IMR-90 (cell line): Measurements from ENCODE around the gene RHOBTB3. TPM values are rescaled to one million over a fixed set of nuclear protein-coding genes. Genes with fewer than 3 reads are reported as not detected.

Experiments used
- ATAC-seq: fragments of 200-7000 bp; cut with Tn5 transposase; 2 replicates; pipeline ENCODE4 v1.9.1; 2020; ENCODE audit warnings: low read depth, mild to moderate bottlenecking, moderate library complexity
- BruUV-seq: library from RNA; stranded (reverse); fragments of 400-500 nt; replicated peaks from 2 replicates; lab custom pipeline; 2021; lab: Mats Ljungman, UMichigan
- CTCF ChIA-PET: fragments of 300-600 bp; formaldehyde crosslinking; extraction: SDS; loops from one replicate; lab custom pipeline; 2021; ENCODE audit warnings: antibody characterized with exemption; lab: Yijun Ruan, JAX
- POLR2A ChIA-PET: fragments of 300-600 bp; sonication (Branson Sonifier 250); formaldehyde crosslinking; loops from one replicate; lab custom pipeline; 2022; ENCODE audit warnings: antibody characterized with exemption; ENCODE audit not compliant: unreplicated experiment; lab: Charles Lee
- DNase-seq: peaks from one replicate; pipeline ENCODE4 v3.0.0; 2013
- H2AFZ ChIP-seq: replicated peaks from 2 replicates; pipeline ENCODE3; 2013; ENCODE audit warnings: low read length, mild to moderate bottlenecking; ENCODE audit not compliant: poor library complexity
- H2AK5ac ChIP-seq: 2 replicates; pipeline ENCODE4 v1.6.1; 2013; ENCODE audit warnings: low read depth, low read length, inconsistent platforms
- H2AK9ac ChIP-seq: replicated peaks from 2 replicates; pipeline ENCODE3; 2013; ENCODE audit warnings: mild to moderate bottlenecking, low read depth, low read length, moderate library complexity; ENCODE audit not compliant: poor library complexity
- H2BK120ac ChIP-seq: 2 replicates; pipeline ENCODE4 v1.6.1; 2013; ENCODE audit warnings: low read depth, low read length, inconsistent platforms
- H2BK15ac ChIP-seq: 3 replicates; pipeline ENCODE4 v1.6.1; 2013; ENCODE audit warnings: low read depth, low read length, inconsistent platforms
- H2BK20ac ChIP-seq: 2 replicates; pipeline ENCODE4 v1.6.1; 2013; ENCODE audit warnings: low read depth, mild to moderate bottlenecking, inconsistent platforms, low read length, moderate library complexity
- H2BK5ac ChIP-seq: 2 replicates; pipeline ENCODE4 v1.6.1; 2013; ENCODE audit warnings: mild to moderate bottlenecking, low read depth, low read length, inconsistent platforms; ENCODE audit not compliant: poor library complexity, severe bottlenecking
- H3K14ac ChIP-seq: replicated peaks from 2 replicates; pipeline ENCODE4 v1.6.1; 2013; ENCODE audit warnings: low read depth, low read length, inconsistent platforms
- H3K18ac ChIP-seq: 2 replicates; pipeline ENCODE4 v1.6.1; 2013; ENCODE audit warnings: low read depth, low read length, control low read depth
- H3K23ac ChIP-seq: 2 replicates; pipeline ENCODE4 v1.6.1; 2013; ENCODE audit warnings: low read depth, low read length, inconsistent platforms
- H3K27ac ChIP-seq: 2 replicates; pipeline ENCODE4 v1.5.1; 2013; ENCODE audit warnings: mild to moderate bottlenecking, control low read depth, low read length; ENCODE audit not compliant: insufficient read depth
- H3K27me3 ChIP-seq: 2 replicates; pipeline ENCODE4 v1.6.1; 2013; ENCODE audit warnings: low read length; ENCODE audit not compliant: control insufficient read depth, insufficient read depth
- H3K36me3 ChIP-seq: 2 replicates; pipeline ENCODE4 v1.6.1; 2013; ENCODE audit warnings: low read length, mixed read lengths; ENCODE audit not compliant: control insufficient read depth, insufficient read depth
- H3K4ac ChIP-seq: 2 replicates; pipeline ENCODE4 v1.6.1; 2013; ENCODE audit warnings: low read depth, low read length, inconsistent platforms
- H3K4me1 ChIP-seq: 2 replicates; pipeline ENCODE4 v1.6.1; 2013; ENCODE audit warnings: low read length, mixed read lengths; ENCODE audit not compliant: control insufficient read depth, insufficient read depth
- H3K4me2 ChIP-seq: 2 replicates; pipeline ENCODE4 v1.6.1; 2013; ENCODE audit warnings: low read depth, mild to moderate bottlenecking, control low read depth, low read length, moderate library complexity
- H3K4me3 ChIP-seq: 2 replicates; pipeline ENCODE4 v1.5.1; 2013; ENCODE audit warnings: low read depth, mild to moderate bottlenecking, control low read depth, low read length, moderate library complexity; ENCODE audit not compliant: insufficient read depth
- H3K56ac ChIP-seq: 2 replicates; pipeline ENCODE4 v1.6.1; 2013; ENCODE audit warnings: low read length, inconsistent platforms; ENCODE audit not compliant: insufficient read depth; ENCODE audit errors: extremely low read depth
- H3K79me1 ChIP-seq, 2 experiments: 2 replicates each; pipeline ENCODE4 v1.6.1; 2013; ENCODE audit warnings: low read length in 2 of 2, inconsistent platforms in 1 of 2, low read depth in 1 of 2
- H3K9ac ChIP-seq: 2 replicates; pipeline ENCODE4 v1.6.1; 2013; ENCODE audit warnings: low read depth, low read length, control low read depth
- H3K9me1 ChIP-seq: 2 replicates; pipeline ENCODE4 v1.6.1; 2013; ENCODE audit warnings: low read length, inconsistent platforms; ENCODE audit not compliant: insufficient read depth
- H3K9me3 ChIP-seq: 2 replicates; pipeline ENCODE4 v1.6.1; 2013; ENCODE audit warnings: low read length; ENCODE audit not compliant: control insufficient read depth, insufficient read depth
- H4K20me1 ChIP-seq: 2 replicates; pipeline ENCODE4 v1.6.1; 2013; ENCODE audit warnings: low read length, inconsistent platforms; ENCODE audit not compliant: insufficient read depth
- H4K5ac ChIP-seq: 2 replicates; pipeline ENCODE4 v1.6.1; 2013; ENCODE audit warnings: mild to moderate bottlenecking, low read depth, low read length, control low read depth
- H4K8ac ChIP-seq, 2 experiments: 2 replicates each; pipeline ENCODE4 v1.6.1; 2013; ENCODE audit warnings: low read depth in 2 of 2, low read length in 2 of 2, control low read depth in 1 of 2, inconsistent platforms in 1 of 2
- H4K91ac ChIP-seq: 2 replicates; pipeline ENCODE4 v1.6.1; 2013; ENCODE audit warnings: low read depth, low read length, inconsistent platforms; ENCODE audit not compliant: insufficient read depth
- BHLHE40 ChIP-seq: fragments of 150-350 bp; IDR thresholded peaks from 2 replicates; pipeline ENCODE4 v1.6.1; 2016; ENCODE audit warnings: mild to moderate bottlenecking, low read depth, low read length
- CEBPB ChIP-seq: IDR thresholded peaks from 2 replicates; pipeline ENCODE4 v1.6.1; 2012; ENCODE audit warnings: low read depth, low read length, improper control_type of control experiment
- CHD1 ChIP-seq: IDR thresholded peaks from 2 replicates; pipeline ENCODE4 v1.6.1; 2012; ENCODE audit warnings: low read depth, low read length, improper control_type of control experiment
- FOS ChIP-seq: fragments of 150-350 bp; IDR thresholded peaks from 2 replicates; pipeline ENCODE4 v1.6.1; 2016; ENCODE audit warnings: low read depth, low read length
- MAFK ChIP-seq: IDR thresholded peaks from 2 replicates; pipeline ENCODE4 v1.6.1; 2012; ENCODE audit warnings: low read depth, low read length, improper control_type of control experiment
- MAZ ChIP-seq: IDR thresholded peaks from 2 replicates; pipeline ENCODE4 v1.6.1; 2012; ENCODE audit warnings: low read depth, mild to moderate bottlenecking, low read length, improper control_type of control experiment, moderate library complexity, borderline replicate concordance
- USF2 ChIP-seq: fragments of 150-350 bp; IDR thresholded peaks from 2 replicates; pipeline ENCODE4 v1.6.1; 2017; ENCODE audit warnings: mild to moderate bottlenecking, antibody characterized with exemption, low read length, low read depth
- dilution Hi-C: fragments of 300-500 bp; cut with HindIII; formaldehyde crosslinking; loops from one replicate; pipeline ENCODE4 v1.14.3; 2018; ENCODE audit warnings: low sequenced_read_pairs; ENCODE audit not compliant: unreplicated experiment
- in situ Hi-C: fragments of 300-500 bp; cut with MboI; formaldehyde crosslinking; loops from 3 replicates; pipeline ENCODE4 v1.14.3; 2019; ENCODE audit warnings: low sequenced_read_pairs, inconsistent platforms, mixed read lengths
- intact Hi-C: fragments of 100-400 bp; cut with micrococcal nuclease; formaldehyde crosslinking; loops from 2 replicates; pipeline ENCODE4 v1.10.0; 2022
- polyA plus RNA-seq, 3 experiments: library from polyadenylated mRNA; depleted of rRNA; stranded (reverse); fragments of >200 nt; gene quantifications; 2 replicates each; pipeline ENCODE4 v1.2.3, GENCODE V29; 2012; ENCODE audit warnings: low replicate concordance in 1 of 3
- total RNA-seq: library from RNA; depleted of rRNA; stranded (reverse); fragments of >200 nt; gene quantifications from 2 replicates; pipeline ENCODE4 v1.2.3, GENCODE V29; 2012

Gene RHOBTB3
- total and polyA plus RNA-seq, 2 of the 4 experiments (the other 2 are of a cell fraction) = 117 to 447 TPM

GRCh38 chr5:95798545-95798944, 67.4 kb downstream of the RHOBTB3 start:
- CTCF ChIA-PET = no interaction called here
- in situ Hi-C loops = no loop called here

More at GRCh38 chr5:95798545-95798944, 67.4 kb downstream of the RHOBTB3 start:
- no peak overlapping the region for H3K27ac ChIP-seq
- H3K36me3 ChIP-seq = peaks cover 12% of the 10 kb centered on the region
- H3K4me3 ChIP-seq = no peak overlapping the region
- peaks cover 4 to 12% of the 10 kb centered on the region in 2 experiments; a peak in 3 of 4 replicates for H3K79me1 ChIP-seq
- no peak overlapping the region for H2AFZ ChIP-seq
- no peak overlapping the region for H2AK5ac ChIP-seq
- intact Hi-C loops (no loop called here), dilution Hi-C loops (no loop called here)
- peaks cover 8% of the 10 kb centered on the region for H3K9me1 ChIP-seq
- no peaks in the 10 kb centered on the region for H4K20me1 ChIP-seq
- no peak overlapping the region for H3K9ac ChIP-seq
- no peak overlapping the region for H3K56ac ChIP-seq
- TF ChIP-seq CEBPB = no peak
- no peak for TF ChIP-seq USF2
- TF ChIP-seq FOS = no peak
- TF ChIP-seq CHD1 = no peak
- TF ChIP-seq MAFK = no peak
- TF ChIP-seq BHLHE40 = no peak
- no peak for TF ChIP-seq MAZ
- no peak overlapping the region for H2AK9ac ChIP-seq
- no peaks in the 10 kb centered on the region for H3K27me3 ChIP-seq
- DNase-seq = no peak
- no peak overlapping the region for H3K14ac ChIP-seq
- H3K4ac ChIP-seq = no peak overlapping the region
- no TSS peak for BruUV-seq
- 0 out of 2 replicates have a peak overlapping the region, but pooled peaks have one; percentile 43 for H3K18ac ChIP-seq
- H2BK20ac ChIP-seq = no peak overlapping the region
- ATAC-seq = no peak
- H4K8ac ChIP-seq = no peak overlapping the region
- H3K4me1 ChIP-seq = peaks cover 6% of the 10 kb centered on the region
- no peak overlapping the region for H2BK15ac ChIP-seq
- H4K91ac ChIP-seq = no peak overlapping the region
- POLR2A ChIA-PET = no interaction called here
- no peak overlapping the region for H3K4me2 ChIP-seq
- no peak overlapping the region for H4K5ac ChIP-seq
- H2BK120ac ChIP-seq = no peak overlapping the region
- H2BK5ac ChIP-seq = no peak overlapping the region
- no peaks in the 10 kb centered on the region for H3K9me3 ChIP-seq
- H3K23ac ChIP-seq = no peak overlapping the region
